ENCODE measurements around the gene GH1. TPM values are rescaled to one million over a fixed set of nuclear protein-coding genes. Genes with fewer than 3 reads are reported as not detected.

GH1 gene
- total and polyA plus RNA-seq, 2 experiments from 2014 or later, result not detected

- DNase-seq, result no peak
- no peaks in the 10 kb centered on the region for H3F3A ChIP-seq (ENCODE audit: insufficient read depth)
- no peaks in the 10 kb centered on the region for H3K36me3 ChIP-seq (ENCODE audit: low read depth)
- no peaks in the 10 kb centered on the region for H3K79me2 ChIP-seq (ENCODE audit: insufficient read depth)
- no peaks in the 10 kb centered on the region for H3K27me3 ChIP-seq (replicated peaks; ENCODE audit: insufficient read depth)
- no peak overlapping the region for H3K27ac ChIP-seq
- H3K9me3 ChIP-seq (ENCODE audit: low read depth), result no peaks in the 10 kb centered on the region
- H3K4me1 ChIP-seq (ENCODE audit: insufficient read depth), result no peaks in the 10 kb centered on the region
- H3K9ac ChIP-seq, result no peak overlapping the region
- WGBS, 2 experiments (ENCODE audit: low coverage in 1 of 2, low lambda C conversion rate in 2 of 2, missing lambda C conversion rate in 2 of 2), result 74 to 80% methylated on average over 25 to 29 of the region's 29 CpGs
- no peak for TF ChIP-seq EZH2 (IDR thresholded peaks at IDR 0.05; ENCODE audit: insufficient read depth, poor library complexity, severe bottlenecking)
- TF ChIP-seq EZH2phosphoT487 (IDR thresholded peaks at IDR 0.05; ENCODE audit: insufficient read depth, low read depth), result no peak
- H2AFZ ChIP-seq, result no peak overlapping the region
- H4K20me1 ChIP-seq (ENCODE audit: insufficient read depth), result no peaks in the 10 kb centered on the region
- no peaks in the 10 kb centered on the region for H3K9me2 ChIP-seq (ENCODE audit: insufficient read depth)
- in situ Hi-C loops (cut with MboI), result no loop called here
- H3K4me2 ChIP-seq (ENCODE audit: unreplicated experiment), result no peak overlapping the region
- H3K4me3 ChIP-seq, result no peak overlapping the region
These were observed 32.6 kb upstream of the GH1 start for GRCh38 chr17:63950940-63951907.

- no peaks in the 10 kb centered on the region for H3K4me1 ChIP-seq (ENCODE audit: insufficient read depth)
- H3K4me2 ChIP-seq (ENCODE audit: unreplicated experiment), result no peak overlapping the region
- H3K36me3 ChIP-seq (ENCODE audit: low read depth), result no peaks in the 10 kb centered on the region
- H3K27me3 ChIP-seq (replicated peaks; ENCODE audit: insufficient read depth), result no peaks in the 10 kb centered on the region
- H4K20me1 ChIP-seq (ENCODE audit: insufficient read depth), result no peaks in the 10 kb centered on the region
- no peaks in the 10 kb centered on the region for H3K9me3 ChIP-seq (ENCODE audit: low read depth)
- no peak overlapping the region for H2AFZ ChIP-seq
- H3K9me2 ChIP-seq (ENCODE audit: insufficient read depth), result no peaks in the 10 kb centered on the region
- no peaks in the 10 kb centered on the region for H3K79me2 ChIP-seq (ENCODE audit: insufficient read depth)
- no peak overlapping the region for H3K4me3 ChIP-seq
- no peak for DNase-seq
- no peaks in the 10 kb centered on the region for H3F3A ChIP-seq (ENCODE audit: insufficient read depth)
- TF ChIP-seq EZH2phosphoT487 (IDR thresholded peaks at IDR 0.05; ENCODE audit: insufficient read depth, low read depth) (no peak), EZH2 (IDR thresholded peaks at IDR 0.05; ENCODE audit: insufficient read depth, poor library complexity, severe bottlenecking) (no peak)
- WGBS, 2 experiments (ENCODE audit: low coverage in 1 of 2, low lambda C conversion rate in 2 of 2, missing lambda C conversion rate in 2 of 2), result 47 to 49% methylated on average over 12 to 18 of the region's 18 CpGs
- in situ Hi-C loops (cut with MboI), result no loop called here
- H3K9ac ChIP-seq, result no peak overlapping the region
- no peak overlapping the region for H3K27ac ChIP-seq
These were observed 31.1 kb upstream of the GH1 start for GRCh38 chr17:63949576-63950250.

GRCh38 chr17:63948521-63948920 is 29.9 kb upstream of the GH1 start:
- H3K9me2 ChIP-seq (ENCODE audit: insufficient read depth), result no peaks in the 10 kb centered on the region
- TF ChIP-seq EZH2phosphoT487 (IDR thresholded peaks at IDR 0.05; ENCODE audit: insufficient read depth, low read depth) (no peak), EZH2 (IDR thresholded peaks at IDR 0.05; ENCODE audit: insufficient read depth, poor library complexity, severe bottlenecking) (no peak)
- no peak overlapping the region for H3K4me2 ChIP-seq (ENCODE audit: unreplicated experiment)
- in situ Hi-C loops (cut with MboI), result no loop called here
- no peak overlapping the region for H3K4me3 ChIP-seq
- no peak overlapping the region for H2AFZ ChIP-seq
- H4K20me1 ChIP-seq (ENCODE audit: insufficient read depth), result no peaks in the 10 kb centered on the region
- WGBS, 2 experiments (ENCODE audit: low coverage in 1 of 2, low lambda C conversion rate in 2 of 2, missing lambda C conversion rate in 2 of 2), result 64 to 75% methylated on average over 9 of the region's 9 CpGs
- H3F3A ChIP-seq (ENCODE audit: insufficient read depth), result no peaks in the 10 kb centered on the region
- H3K27me3 ChIP-seq (replicated peaks; ENCODE audit: insufficient read depth), result no peaks in the 10 kb centered on the region
- DNase-seq, result no peak
- H3K9ac ChIP-seq, result no peak overlapping the region
- H3K36me3 ChIP-seq (ENCODE audit: low read depth), result no peaks in the 10 kb centered on the region
- no peaks in the 10 kb centered on the region for H3K9me3 ChIP-seq (ENCODE audit: low read depth)
- H3K27ac ChIP-seq, result no peak overlapping the region
- no peaks in the 10 kb centered on the region for H3K79me2 ChIP-seq (ENCODE audit: insufficient read depth)
- H3K4me1 ChIP-seq (ENCODE audit: insufficient read depth), result no peaks in the 10 kb centered on the region

GRCh38 chr17:63947711-63948330 is 29.2 kb upstream of the GH1 start:
- TF ChIP-seq EZH2 (IDR thresholded peaks at IDR 0.05; ENCODE audit: insufficient read depth, poor library complexity, severe bottlenecking) (no peak), EZH2phosphoT487 (IDR thresholded peaks at IDR 0.05; ENCODE audit: insufficient read depth, low read depth) (no peak)
- no peak for DNase-seq
- in situ Hi-C loops (cut with MboI), result no loop called here
- Histone ChIP-seq H3K9me3 (ENCODE audit: low read depth) (no peaks in the 10 kb centered on the region), H3K27ac (no peak overlapping the region), H3K79me2 (ENCODE audit: insufficient read depth) (no peaks in the 10 kb centered on the region), H3K4me3 (no peak overlapping the region), H3K9ac (no peak overlapping the region), H3K27me3 (replicated peaks; ENCODE audit: insufficient read depth) (no peaks in the 10 kb centered on the region), H3K4me1 (ENCODE audit: insufficient read depth) (no peaks in the 10 kb centered on the region), H3K4me2 (ENCODE audit: unreplicated experiment) (no peak overlapping the region), H2AFZ (no peak overlapping the region), H3K36me3 (ENCODE audit: low read depth) (no peaks in the 10 kb centered on the region), H3K9me2 (ENCODE audit: insufficient read depth) (no peaks in the 10 kb centered on the region), H4K20me1 (ENCODE audit: insufficient read depth) (no peaks in the 10 kb centered on the region), H3F3A (ENCODE audit: insufficient read depth) (no peaks in the 10 kb centered on the region)
- WGBS, 2 experiments (ENCODE audit: low coverage in 1 of 2, low lambda C conversion rate in 2 of 2, missing lambda C conversion rate in 2 of 2), result 74 to 77% methylated on average over 17 to 18 of the region's 18 CpGs

Measured in GM23248 (cell line).